Esophagus (tissue), 2 donors: ENCODE data around the gene TUBA1B. TPM values are rescaled to one million over a fixed set of nuclear protein-coding genes. Genes with fewer than 3 reads are reported as not detected.
"Not testable (repeated sequence)": the region's sequence is repeated elsewhere in the genome, so short reads cannot be mapped to it uniquely, and the experiment has no call there.

Experiments used
- H3K27ac ChIP-seq, 2 donors: one replicate each; pipeline ENCODE4 v1.5.1; 2013; ENCODE audit warnings: low read depth in 2 of 2, mild to moderate bottlenecking in 2 of 2, inconsistent platforms in 1 of 2, low read length in 1 of 2, moderate library complexity in 1 of 2
- H3K27me3 ChIP-seq, 2 donors: one replicate each; pipeline ENCODE4 v1.6.1; 2013; ENCODE audit warnings: low read length in 2 of 2, control low read depth in 1 of 2, mild to moderate bottlenecking in 1 of 2; ENCODE audit not compliant: insufficient read depth in 2 of 2, control insufficient read depth in 1 of 2
- H3K36me3 ChIP-seq, 2 donors: one replicate each; pipeline ENCODE4 v1.6.1; 2013; ENCODE audit warnings: low read length in 1 of 2; ENCODE audit not compliant: control insufficient read depth in 2 of 2, insufficient read depth in 2 of 2
- H3K4me1 ChIP-seq, 2 donors: one replicate each; pipeline ENCODE4 v1.6.1; 2013; ENCODE audit warnings: low read length in 1 of 2; ENCODE audit not compliant: control insufficient read depth in 2 of 2, insufficient read depth in 2 of 2
- H3K4me3 ChIP-seq, 2 donors: one replicate each; pipeline ENCODE4 v1.5.1; 2013; ENCODE audit warnings: low read length in 2 of 2, mild to moderate bottlenecking in 2 of 2, low read depth in 1 of 2, moderate library complexity in 1 of 2
- H3K9me3 ChIP-seq, 2 donors: one replicate each; pipeline ENCODE4 v1.6.1; 2013; ENCODE audit warnings: mild to moderate bottlenecking in 2 of 2, low read depth in 1 of 2, low read length in 1 of 2, moderate library complexity in 1 of 2; ENCODE audit not compliant: control insufficient read depth in 2 of 2, insufficient read depth in 1 of 2
- WGBS, 2 donors: extraction: QIAGEN DNeasy Blood & Tissue Kit; methylation state at CpG; one replicate each; pipeline ENCODE4 v1.1.7; 2013; 5-methylcytosine and 5-hydroxymethylcytosine counted together
- polyA plus RNA-seq, 2 donors: library from polyadenylated mRNA; stranded (reverse); fragments of 200-250 nt; gene quantifications; one replicate each; pipeline ENCODE4 v1.2.3, GENCODE V29; 2013
- donor health status: healthy with polysubstance abuse.
- donor health status: Bipolar disorder and iron deficiency.

TUBA1B gene
- polyA plus RNA-seq, 2 donors: 255 to 693 TPM

DNA sequence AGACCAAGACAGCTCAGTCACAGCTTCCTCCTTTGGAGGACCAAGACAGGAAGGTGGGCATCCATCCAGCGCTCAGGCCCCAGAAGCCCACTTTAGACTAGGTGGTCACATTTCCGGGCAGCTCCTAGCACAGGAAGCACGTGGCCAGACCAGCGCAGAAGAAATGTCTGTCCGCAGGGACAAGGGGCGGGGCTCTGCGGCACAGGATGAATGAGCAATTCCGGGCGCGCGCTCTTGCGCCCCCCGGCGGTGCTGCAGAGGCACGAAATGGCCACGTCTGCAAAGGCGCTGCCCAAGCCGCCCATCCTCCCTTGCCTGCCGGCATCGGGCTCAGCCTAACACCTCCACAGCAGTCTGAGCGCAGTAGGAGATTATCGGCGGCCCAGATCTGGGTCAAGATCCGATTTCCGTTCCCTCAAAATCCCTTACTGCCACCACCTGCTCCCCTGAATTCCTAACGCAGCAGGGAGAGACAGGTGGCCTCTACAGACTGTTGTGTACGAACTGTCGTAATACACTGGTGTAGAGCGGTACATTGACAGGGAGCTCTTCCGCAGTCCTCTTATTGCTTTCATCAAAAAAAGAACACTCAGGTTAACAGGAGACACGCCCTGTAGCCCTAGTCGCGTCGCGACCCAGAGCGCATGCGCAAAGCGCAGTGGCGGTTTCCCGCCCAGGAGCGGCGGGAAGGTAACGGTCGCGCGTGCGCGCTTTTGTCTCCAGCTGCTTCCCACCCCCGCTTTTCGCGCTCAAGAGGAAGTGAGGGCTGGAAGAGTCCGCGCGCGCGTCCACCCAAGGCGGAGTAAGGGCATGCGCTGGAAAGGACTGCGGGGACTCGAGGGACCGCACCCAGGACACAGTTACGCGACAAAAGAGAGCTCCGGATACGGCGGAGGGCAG is 794 bp downstream of the TUBA1B start:
- Histone ChIP-seq H3K4me1 (no peaks in the 10 kb centered on the region), H3K36me3 (peaks cover 0 to 6% of the 10 kb centered on the region in 2 donors), H3K27ac (peak overlapping the region; percentile 100), H3K9me3 (no peaks in the 10 kb centered on the region), H3K4me3 (peak overlapping the region; percentile 98 to 99), H3K27me3 (no peaks in the 10 kb centered on the region)
- WGBS, 2 donors: 0% methylated on average over 66 of the region's 66 CpGs

- Histone ChIP-seq H3K36me3 (peaks cover 0 to 6% of the 10 kb centered on the region in 2 donors), H3K27me3 (no peaks in the 10 kb centered on the region), H3K27ac (peak overlapping the region; percentile 100), H3K4me3 (peak overlapping the region; percentile 98 to 99), H3K4me1 (no peaks in the 10 kb centered on the region), H3K9me3 (no peaks in the 10 kb centered on the region)
- WGBS, 2 donors: 41 to 42% methylated on average over 18 of the region's 18 CpGs
Observed at GRCh38 chr12:49129332-49130150, 1.7 kb downstream of the TUBA1B start.

GRCh38 chr12:49127971-49128370 is 3.2 kb downstream of the TUBA1B start:
- 88 to 96% methylated on average over 3 to 8 of the region's 8 CpGs for WGBS, 2 donors
- not testable (repeated sequence) for H3K36me3 ChIP-seq, H3K27ac ChIP-seq, H3K4me1 ChIP-seq, H3K9me3 ChIP-seq, H3K4me3 ChIP-seq, H3K27me3 ChIP-seq

DNA sequence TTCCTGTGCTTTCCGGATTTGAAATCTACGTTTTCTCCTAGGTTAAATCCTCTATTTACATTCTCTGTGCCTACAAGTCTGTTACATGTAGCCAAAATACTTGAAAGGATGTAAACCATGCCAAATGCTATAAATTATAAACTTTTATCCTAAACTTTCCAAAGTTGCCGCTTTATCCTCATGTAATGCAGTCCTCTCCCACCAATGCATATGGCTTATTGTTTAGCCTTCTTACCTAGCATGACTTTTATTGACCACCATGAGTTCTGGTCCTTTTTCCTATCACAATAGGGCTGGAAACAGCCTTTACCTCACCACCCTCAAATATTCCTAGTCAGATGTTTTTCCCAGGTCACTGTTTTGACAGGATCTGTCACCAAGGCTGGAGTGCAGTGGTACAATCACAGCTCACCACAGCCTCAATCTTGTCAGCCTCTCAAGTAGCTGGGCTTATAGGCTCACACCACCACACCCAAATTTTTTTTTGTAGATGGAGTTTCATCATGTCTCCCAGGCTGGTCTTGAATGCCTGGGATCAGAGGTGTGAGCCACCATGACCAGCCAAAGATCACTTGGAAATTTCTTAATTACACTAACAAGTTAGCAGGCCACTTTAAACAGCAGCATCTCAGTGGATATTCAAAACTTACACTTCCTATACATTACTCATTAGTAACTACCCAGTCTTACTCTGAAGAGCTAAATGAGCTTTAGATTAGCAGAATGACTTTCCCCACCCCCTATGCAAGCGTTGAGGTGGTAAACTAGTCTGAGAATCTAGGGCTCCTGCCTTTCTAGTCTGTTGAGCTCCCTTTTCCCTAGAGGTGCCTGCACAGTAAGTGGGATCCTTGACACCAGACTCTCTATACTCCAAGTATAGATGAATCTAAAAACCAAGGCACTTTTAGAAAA is 4.1 kb downstream of the TUBA1B start:
- Histone ChIP-seq H3K27me3 (no peaks in the 10 kb centered on the region), H3K27ac (no peak overlapping the region), H3K4me3 (no peak overlapping the region), H3K9me3 (no peaks in the 10 kb centered on the region), H3K36me3 (peaks cover 0 to 6% of the 10 kb centered on the region in 2 donors), H3K4me1 (no peaks in the 10 kb centered on the region)
- WGBS, 2 donors: 79 to 82% methylated on average over 4 of the region's 4 CpGs

GRCh38 chr12:49121047-49121696 is 10.0 kb downstream of the TUBA1B start:
- H3K4me3 ChIP-seq: no peak overlapping the region
- 32 to 33% methylated on average over 6 of the region's 6 CpGs for WGBS, 2 donors
- H3K27me3 ChIP-seq: no peaks in the 10 kb centered on the region
- no peaks in the 10 kb centered on the region for H3K9me3 ChIP-seq
- no peak overlapping the region for H3K27ac ChIP-seq
- H3K36me3 ChIP-seq: no peaks in the 10 kb centered on the region
- H3K4me1 ChIP-seq: no peaks in the 10 kb centered on the region

GRCh38 chr12:49111206-49111605 is 20.0 kb downstream of the TUBA1B start:
- H3K9me3 ChIP-seq: no peaks in the 10 kb centered on the region
- 42 to 47% methylated on average over 6 of the region's 6 CpGs for WGBS, 2 donors
- peaks cover 0 to 4% of the 10 kb centered on the region in 2 donors for H3K36me3 ChIP-seq
- H3K27ac ChIP-seq: peak overlapping the region; percentile 87 to 93
- H3K4me1 ChIP-seq: peaks cover 7% of the 10 kb centered on the region in 2 donors
- peak overlapping the region; percentile 10 to 23 for H3K4me3 ChIP-seq
- no peaks in the 10 kb centered on the region for H3K27me3 ChIP-seq

GRCh38 chr12:49110464-49111155 is 20.6 kb downstream of the TUBA1B start, which contains the start of gene LMBR1L:
Gene LMBR1L (minus strand): TSS chr12:49110847. CDS start chr12:49110555, 292 bp downstream.
- peak within 1 kb of the TSS; percentile 82 to 90 for H3K4me3 ChIP-seq
- peaks cover 0 to 6% of the 10 kb centered on the region in 2 donors for H3K36me3 ChIP-seq
- no peaks in the 10 kb centered on the region for H3K9me3 ChIP-seq
- peaks cover 7 to 11% of the 10 kb centered on the region in 2 donors for H3K4me1 ChIP-seq
- 0% methylated on average over 43 of the region's 43 CpGs for WGBS, 2 donors
- H3K27ac ChIP-seq: peak within 1 kb of the TSS; percentile 93 to 97
- no peaks in the 10 kb centered on the region for H3K27me3 ChIP-seq

GRCh38 chr12:49109641-49110463 is 21.3 kb downstream of the TUBA1B start:
- peaks cover 0 to 12% of the 10 kb centered on the region in 2 donors for H3K36me3 ChIP-seq
- 4 to 6% methylated on average over 30 to 33 of the region's 33 CpGs for WGBS, 2 donors
- H3K4me3 ChIP-seq: peak overlapping the region; percentile 82 to 90
- no peaks in the 10 kb centered on the region for H3K9me3 ChIP-seq
- peaks cover 10 to 19% of the 10 kb centered on the region in 2 donors for H3K4me1 ChIP-seq
- H3K27ac ChIP-seq: peak overlapping the region; percentile 93 to 97
- no peaks in the 10 kb centered on the region for H3K27me3 ChIP-seq
